Measurements from ENCODE around the gene KNTC1. TPM values are rescaled to one million over a fixed set of nuclear protein-coding genes. Genes with fewer than 3 reads are reported as not detected.
"Not testable (repeated sequence)": the region's sequence is repeated elsewhere in the genome, so short reads cannot be mapped to it uniquely, and the experiment has no call there.

Gene KNTC1
- total RNA-seq, 1 experiment from 2014 or later, result 64.5 TPM

DNA sequence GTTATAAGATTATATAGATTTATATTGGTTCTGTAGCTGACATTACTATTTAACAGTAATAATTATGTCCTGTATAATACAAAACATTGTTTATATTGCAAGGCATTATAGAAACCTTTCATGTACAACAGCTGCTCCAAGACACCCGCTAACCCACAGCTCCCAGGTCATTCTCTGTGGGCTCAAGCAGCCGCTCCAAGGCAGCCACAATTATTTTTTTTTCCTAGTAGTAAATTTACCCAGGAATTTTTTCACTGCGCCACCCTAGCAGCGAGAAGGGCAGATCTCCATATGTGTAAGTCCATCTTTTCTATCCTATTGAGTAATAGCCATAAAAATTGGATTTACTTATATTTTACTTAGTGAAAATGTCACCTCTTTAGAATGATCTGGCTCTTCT, 36.3 kb downstream of the KNTC1 start:
- no peak for DNase-seq
- H3K4me3 ChIP-seq (ENCODE audit: insufficient read depth, low read depth, low read length), result no peak overlapping the region
- H3K27me3 ChIP-seq (ENCODE audit: control insufficient read depth, insufficient read depth, low read length), result no peaks in the 10 kb centered on the region
- H3K36me3 ChIP-seq (replicated peaks; ENCODE audit: control insufficient read depth, insufficient read depth, low read length), result peaks cover 6% of the 10 kb centered on the region

DNA sequence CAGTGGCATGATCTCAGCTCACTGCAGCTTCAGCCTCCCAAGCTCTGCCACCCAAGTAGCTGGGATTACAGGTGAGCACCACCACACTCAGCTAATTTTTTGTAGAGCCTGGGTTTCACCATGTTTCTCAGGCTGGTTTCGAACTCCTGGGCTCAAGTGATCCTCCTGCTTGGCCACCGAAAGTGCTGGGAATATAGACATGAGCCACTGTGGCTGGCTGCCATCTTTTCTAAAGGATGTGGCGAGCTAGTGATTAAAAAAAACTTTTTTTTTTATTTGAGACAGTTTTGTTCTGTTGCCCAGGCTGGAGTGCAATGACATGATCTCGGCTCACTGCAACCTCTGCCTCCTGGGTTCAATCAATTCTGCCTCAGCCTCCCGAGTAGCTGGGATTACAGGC, 39.8 kb downstream of the KNTC1 start:
- H3K4me3 ChIP-seq (ENCODE audit: insufficient read depth, low read depth, low read length); H3K36me3 ChIP-seq (replicated peaks; ENCODE audit: control insufficient read depth, insufficient read depth, low read length); H3K27me3 ChIP-seq (ENCODE audit: control insufficient read depth, insufficient read depth, low read length); DNase-seq: not testable (repeated sequence)

DNA sequence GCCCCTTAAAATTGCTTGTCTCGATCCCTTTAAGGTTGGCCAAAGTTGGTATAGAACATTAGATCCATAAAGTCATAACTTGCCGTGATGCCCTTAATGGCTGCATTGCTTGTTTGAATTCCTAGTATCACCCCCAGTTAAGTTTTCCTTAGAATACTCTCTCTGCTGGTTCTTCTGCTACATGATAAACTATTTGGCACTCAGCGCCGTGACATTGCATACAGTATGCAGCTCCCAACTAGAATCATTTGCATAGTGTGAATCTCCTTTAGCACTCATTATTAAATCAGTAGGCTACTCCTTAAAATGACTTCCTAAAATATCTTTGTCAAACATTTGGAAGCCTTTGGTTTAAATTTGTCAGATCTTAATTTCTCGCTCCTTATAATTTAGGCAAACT, 42.2 kb downstream of the KNTC1 start:
- no peak overlapping the region for H3K4me3 ChIP-seq (ENCODE audit: insufficient read depth, low read depth, low read length)
- H3K27me3 ChIP-seq (ENCODE audit: control insufficient read depth, insufficient read depth, low read length), result no peaks in the 10 kb centered on the region
- DNase-seq, result no peak
- peaks cover 14% of the 10 kb centered on the region for H3K36me3 ChIP-seq (replicated peaks; ENCODE audit: control insufficient read depth, insufficient read depth, low read length)

GRCh38 chr12:122570006-122570405, 43.0 kb downstream of the KNTC1 start:
- H3K27me3 ChIP-seq (ENCODE audit: control insufficient read depth, insufficient read depth, low read length); DNase-seq; H3K4me3 ChIP-seq (ENCODE audit: insufficient read depth, low read depth, low read length): not testable (repeated sequence)
- H3K36me3 ChIP-seq (replicated peaks; ENCODE audit: control insufficient read depth, insufficient read depth, low read length), result peaks cover 15% of the 10 kb centered on the region

DNA sequence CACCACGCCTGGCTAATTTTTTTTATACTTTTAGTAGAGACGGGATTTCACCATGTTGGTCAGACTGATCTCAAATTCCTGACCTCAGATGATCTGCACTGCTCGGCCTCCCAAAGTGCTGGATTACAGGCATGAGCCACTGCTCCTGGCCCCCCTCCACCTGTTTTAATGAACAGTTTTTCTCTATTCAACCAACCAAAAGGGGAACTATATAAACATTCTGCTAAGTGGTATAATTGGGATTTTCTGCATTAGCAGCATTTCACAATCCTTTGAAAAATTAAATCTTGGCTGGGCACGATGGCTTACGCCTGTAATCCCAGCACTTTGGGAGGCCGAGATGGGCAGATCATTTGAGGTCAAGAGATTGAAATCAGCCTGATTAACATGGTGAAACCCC, 44.8 kb downstream of the KNTC1 start:
- Histone ChIP-seq H3K27me3 (ENCODE audit: control insufficient read depth, insufficient read depth, low read length) (no peaks in the 10 kb centered on the region), H3K36me3 (replicated peaks; ENCODE audit: control insufficient read depth, insufficient read depth, low read length) (peaks cover 20% of the 10 kb centered on the region), H3K4me3 (ENCODE audit: insufficient read depth, low read depth, low read length) (no peak overlapping the region)
- DNase-seq, result no peak

- not testable (repeated sequence) for H3K4me3 ChIP-seq (ENCODE audit: insufficient read depth, low read depth, low read length); H3K27me3 ChIP-seq (ENCODE audit: control insufficient read depth, insufficient read depth, low read length); DNase-seq
- peaks cover 24% of the 10 kb centered on the region for H3K36me3 ChIP-seq (replicated peaks; ENCODE audit: control insufficient read depth, insufficient read depth, low read length)
These were observed 56.2 kb downstream of the KNTC1 start for GRCh38 chr12:122583294-122583693.

- DNase-seq, result no peak
- H3K4me3 ChIP-seq (ENCODE audit: insufficient read depth, low read depth, low read length), result no peak overlapping the region
- H3K27me3 ChIP-seq (ENCODE audit: control insufficient read depth, insufficient read depth, low read length), result no peaks in the 10 kb centered on the region
- H3K36me3 ChIP-seq (replicated peaks; ENCODE audit: control insufficient read depth, insufficient read depth, low read length), result peaks cover 24% of the 10 kb centered on the region
These were observed 57.3 kb downstream of the KNTC1 start for GRCh38 chr12:122584177-122584863.

GRCh38 chr12:122590990-122591389, 63.9 kb downstream of the KNTC1 start:
- no peaks in the 10 kb centered on the region for H3K27me3 ChIP-seq (ENCODE audit: control insufficient read depth, insufficient read depth, low read length)
- no peak overlapping the region for H3K4me3 ChIP-seq (ENCODE audit: insufficient read depth, low read depth, low read length)
- DNase-seq, result no peak
- peaks cover 11% of the 10 kb centered on the region for H3K36me3 ChIP-seq (replicated peaks; ENCODE audit: control insufficient read depth, insufficient read depth, low read length)

- not testable (repeated sequence) for DNase-seq; H3K27me3 ChIP-seq (ENCODE audit: control insufficient read depth, insufficient read depth, low read length); H3K4me3 ChIP-seq (ENCODE audit: insufficient read depth, low read depth, low read length)
- peaks cover 11% of the 10 kb centered on the region for H3K36me3 ChIP-seq (replicated peaks; ENCODE audit: control insufficient read depth, insufficient read depth, low read length)
These were observed 64.9 kb downstream of the KNTC1 start for GRCh38 chr12:122591966-122592365.

DNA sequence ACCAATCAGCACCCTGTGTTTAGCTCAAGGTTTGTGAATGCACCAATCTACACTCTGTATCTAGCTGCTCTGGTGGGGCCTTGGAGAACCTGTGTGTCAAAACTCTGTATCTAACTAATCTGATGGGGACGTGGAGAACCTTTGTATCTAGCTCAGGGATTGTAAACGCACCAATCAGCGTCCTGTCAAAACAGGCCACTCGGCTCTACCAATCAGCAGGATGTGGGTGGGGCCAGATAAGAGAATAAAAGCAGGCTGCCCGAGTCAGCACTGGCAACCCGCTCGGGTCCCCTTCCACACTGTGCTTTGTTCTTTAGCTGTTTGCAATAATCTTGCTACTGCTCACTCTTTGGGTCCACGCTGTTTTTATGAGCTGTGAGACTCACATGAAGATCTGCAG, 65.5 kb downstream of the KNTC1 start:
- H3K36me3 ChIP-seq (replicated peaks; ENCODE audit: control insufficient read depth, insufficient read depth, low read length), result peaks cover 11% of the 10 kb centered on the region
- H3K4me3 ChIP-seq (ENCODE audit: insufficient read depth, low read depth, low read length); H3K27me3 ChIP-seq (ENCODE audit: control insufficient read depth, insufficient read depth, low read length); DNase-seq: not testable (repeated sequence)

- Histone ChIP-seq H3K4me3 (ENCODE audit: insufficient read depth, low read depth, low read length) (no peak overlapping the region), H3K27me3 (ENCODE audit: control insufficient read depth, insufficient read depth, low read length) (no peaks in the 10 kb centered on the region), H3K36me3 (replicated peaks; ENCODE audit: control insufficient read depth, insufficient read depth, low read length) (peaks cover 11% of the 10 kb centered on the region)
- no peak for DNase-seq
These were observed 66.9 kb downstream of the KNTC1 start for GRCh38 chr12:122593910-122594309.

GRCh38 chr12:122596838-122597237, 69.8 kb downstream of the KNTC1 start:
- H3K4me3 ChIP-seq (ENCODE audit: insufficient read depth, low read depth, low read length), result no peak overlapping the region
- no peaks in the 10 kb centered on the region for H3K27me3 ChIP-seq (ENCODE audit: control insufficient read depth, insufficient read depth, low read length)
- H3K36me3 ChIP-seq (replicated peaks; ENCODE audit: control insufficient read depth, insufficient read depth, low read length), result peaks cover 11% of the 10 kb centered on the region
- DNase-seq, result no peak

- H3K4me3 ChIP-seq (ENCODE audit: insufficient read depth, low read depth, low read length), result no peak overlapping the region
- H3K36me3 ChIP-seq (replicated peaks; ENCODE audit: control insufficient read depth, insufficient read depth, low read length), result peaks cover 7% of the 10 kb centered on the region; the same call in 1 of the 2 replicates
- no peaks in the 10 kb centered on the region for H3K27me3 ChIP-seq (ENCODE audit: control insufficient read depth, insufficient read depth, low read length)
- DNase-seq, result no peak
These were observed 75.4 kb downstream of the KNTC1 start for GRCh38 chr12:122602456-122602855.

- DNase-seq, result no peak
- no peak overlapping the region for H3K4me3 ChIP-seq (ENCODE audit: insufficient read depth, low read depth, low read length)
- H3K36me3 ChIP-seq (replicated peaks; ENCODE audit: control insufficient read depth, insufficient read depth, low read length), result peaks cover 11% of the 10 kb centered on the region
- no peaks in the 10 kb centered on the region for H3K27me3 ChIP-seq (ENCODE audit: control insufficient read depth, insufficient read depth, low read length)
These were observed 77.9 kb downstream of the KNTC1 start for GRCh38 chr12:122604993-122605392.

DNA sequence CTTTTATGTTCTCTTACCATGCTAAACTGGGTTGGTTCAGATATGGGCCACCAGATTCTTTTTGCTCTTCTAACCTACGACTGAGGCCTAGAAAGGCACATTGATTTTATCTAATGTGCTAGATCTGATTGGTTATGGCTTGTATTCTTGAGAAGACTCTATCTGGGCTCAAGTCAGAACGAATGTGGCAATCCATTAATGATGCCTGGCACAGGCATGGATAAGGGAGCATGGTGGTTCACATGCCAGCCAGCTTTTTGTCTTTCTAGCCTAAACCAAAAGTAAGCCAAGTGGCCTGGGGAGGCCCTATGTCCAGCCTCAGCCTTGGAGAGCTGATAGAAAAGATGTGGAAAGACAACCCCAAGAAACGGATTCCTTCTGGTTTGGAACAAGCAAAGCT, 82.7 kb downstream of the KNTC1 start:
- no peak for DNase-seq
- Histone ChIP-seq H3K36me3 (replicated peaks; ENCODE audit: control insufficient read depth, insufficient read depth, low read length) (peaks cover 26% of the 10 kb centered on the region), H3K4me3 (ENCODE audit: insufficient read depth, low read depth, low read length) (no peak overlapping the region), H3K27me3 (ENCODE audit: control insufficient read depth, insufficient read depth, low read length) (no peaks in the 10 kb centered on the region)

GRCh38 chr12:122610207-122610606, 83.2 kb downstream of the KNTC1 start:
- H3K4me3 ChIP-seq (ENCODE audit: insufficient read depth, low read depth, low read length), result no peak overlapping the region
- no peak for DNase-seq
- H3K27me3 ChIP-seq (ENCODE audit: control insufficient read depth, insufficient read depth, low read length), result no peaks in the 10 kb centered on the region
- peaks cover 28% of the 10 kb centered on the region for H3K36me3 ChIP-seq (replicated peaks; ENCODE audit: control insufficient read depth, insufficient read depth, low read length)

Measured in H7 (cell line).